SK-N-SH treated with all-trans-retinoic acid at 6 μM for 48 hours (cell line): ENCODE data around the gene PTPRN2.
"Not testable (repeated sequence)": the region's sequence is repeated elsewhere in the genome, so short reads cannot be mapped to it uniquely, and the experiment has no call there.

Experiments
- ATAC-seq: fragments of 200-7000 bp; cut with Tn5 transposase; 3 replicates; pipeline ENCODE4 v1.9.1; 2020; ENCODE audit warnings: mild to moderate bottlenecking, moderate library complexity
- GLIS3 ChIP-seq: fragments of 250-450 bp; sonication (Bioruptor Pico); IDR thresholded peaks from 2 replicates; pipeline ENCODE4 v1.5.0; 2020; ENCODE audit warnings: mild to moderate bottlenecking, moderate library complexity
- POU6F1 ChIP-seq: fragments of 250-450 bp; sonication (Bioruptor Pico); IDR thresholded peaks from 2 replicates; pipeline ENCODE4 v1.8.0; 2021; ENCODE audit warnings: low read depth, mild to moderate bottlenecking, moderate library complexity, borderline replicate concordance
- SNAI2 ChIP-seq: fragments of 250-450 bp; sonication (Bioruptor Pico); IDR thresholded peaks from 2 replicates; pipeline ENCODE4 v1.5.0; 2020; ENCODE audit warnings: mild to moderate bottlenecking, moderate library complexity

PTPRN2 gene

GRCh38 chr7:157490465-157490912 is 1097.1 kb downstream of the PTPRN2 start (continued):
- no peak for TF ChIP-seq POU6F1 (CRISPR knock-in tag)
- TF ChIP-seq SNAI2 (CRISPR knock-in tag): no peak
- TF ChIP-seq GLIS3 (CRISPR knock-in tag): no peak

GRCh38 chr7:157489870-157490269 is 1097.8 kb downstream of the PTPRN2 start:
- not testable (repeated sequence) for ATAC-seq
